ENCODE data around the gene FES.

- TF ChIP-seq HCFC1 (IDR thresholded peaks at IDR 0.05; ENCODE audit: low read length) (no peak), SMAD1 (IDR thresholded peaks at IDR 0.05; ENCODE audit: low read depth, partially characterized antibody) (no peak), POLR2A (IDR thresholded peaks at IDR 0.05; ENCODE audit: low read depth, low read length) (no peak), CTCF (IDR thresholded peaks at IDR 0.05 in 2 of 3, conservative IDR thresholded peaks at IDR 0.05 in 1 of 3; ENCODE audit: control insufficient read depth in 2 of 3, extremely low read depth in 1 of 3, insufficient read depth in 1 of 3, low read depth in 3 of 3, low read length in 3 of 3) (no peak), FOXM1 (IDR thresholded peaks at IDR 0.05; ENCODE audit: low read depth, low read length) (no peak)
- TF ChIP-seq, protein P1, sequence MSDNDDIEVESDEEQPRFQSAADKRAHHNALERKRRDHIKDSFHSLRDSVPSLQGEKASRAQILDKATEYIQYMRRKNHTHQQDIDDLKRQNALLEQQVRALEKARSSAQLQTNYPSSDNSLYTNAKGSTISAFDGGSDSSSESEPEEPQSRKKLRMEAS (IDR thresholded peaks at IDR 0.05; ENCODE audit: low read depth, low read length), result no peak
Measured at GRCh38 chr15:90890839-90891238, 6.5 kb downstream of the FES start.

Measured in GM12878 (cell line).